Gastroesophageal sphincter (tissue), 4 donors: ENCODE measurements around the gene CELSR1. TPM values are rescaled to one million over a fixed set of nuclear protein-coding genes. Genes with fewer than 3 reads are reported as not detected.

Experiments
- ATAC-seq: fragments of 150-250 bp; one replicate; pipeline ENCODE4 v1.9.1; 2016; ENCODE audit warnings: mild to moderate bottlenecking, moderate library complexity
- H3K27ac ChIP-seq, 4 donors: fragments of 200-600 bp; sonication (generic) in 3 of 4; 1 replicate in 3 of 4; 2 replicates in 1 of 4; pipeline ENCODE4 v1.5.1; 2016 to 2019
- H3K27me3 ChIP-seq: fragments of 200-600 bp; sonication (generic); one replicate; pipeline ENCODE4 v1.5.1; 2019
- H3K36me3 ChIP-seq, 2 donors: fragments of 200-600 bp; sonication (generic); one replicate each; pipeline ENCODE4 v1.5.1; 2019; ENCODE audit warnings: control low read depth in 1 of 2
- H3K4me1 ChIP-seq, 3 donors: fragments of 200-600 bp; sonication (generic); 1 replicate in 2 of 3; 2 replicates in 1 of 3; pipeline ENCODE4 v1.5.1; 2016 to 2019; ENCODE audit warnings: control low read depth in 2 of 3
- H3K4me3 ChIP-seq, 2 donors: fragments of 200-600 bp; sonication (generic); one replicate each; pipeline ENCODE4 v1.5.1; 2019; ENCODE audit warnings: mild to moderate bottlenecking in 1 of 2, moderate library complexity in 1 of 2
- H3K9me3 ChIP-seq, 3 donors: fragments of 200-600 bp; sonication (generic); one replicate each; pipeline ENCODE4 v1.5.1; 2017 to 2019; ENCODE audit warnings: control low read depth in 2 of 3
- EP300 ChIP-seq: sonication (generic); formaldehyde crosslinking; IDR thresholded peaks from one replicate; pipeline ENCODE4 v1.6.1; 2017; ENCODE audit warnings: antibody characterized with exemption, mild to moderate bottlenecking
- POLR2A ChIP-seq, 2 donors: fragments of 450-650 bp; IDR thresholded peaks; one replicate each; pipeline ENCODE4 v1.6.1; 2017; ENCODE audit warnings: antibody characterized with exemption in 2 of 2, mild to moderate bottlenecking in 2 of 2, moderate library complexity in 1 of 2
- POLR2AphosphoS5 ChIP-seq: sonication (generic); formaldehyde crosslinking; IDR thresholded peaks from one replicate; pipeline ENCODE4 v1.6.1; 2017; ENCODE audit warnings: antibody characterized with exemption
- WGBS, 2 donors: methylation state at CpG; one replicate each; pipeline ENCODE4 v1.1.5; 2018; ENCODE audit warnings: low coverage in 1 of 2; 5-methylcytosine and 5-hydroxymethylcytosine counted together
- total RNA-seq, 4 donors: library from RNA; depleted of rRNA; stranded (reverse); fragments of >200 nt; gene quantifications; one replicate each; pipeline ENCODE4 v1.1.0, GENCODE V29; 2016
- TF ChIP-seq, protein P1 (sequence below), 4 experiments: fragments of 200-600 bp in 2 of 4; fragments of 450-650 bp in 2 of 4; sonication (generic) in 1 of 4; IDR thresholded peaks; one replicate each; pipeline ENCODE4 v1.5.1; 2017 to 2019; ENCODE audit warnings: antibody characterized with exemption in 4 of 4, mild to moderate bottlenecking in 2 of 4, moderate library complexity in 2 of 4

The CELSR1 gene
- total RNA-seq, 4 donors from 2014 or later = 1.7 to 4.8 (median 4.3) TPM

- 80 to 100% methylated on average over 1 of the region's 41 CpGs for WGBS, 2 donors
- Histone ChIP-seq H3K27me3 (no peaks in the 10 kb centered on the region), H3K36me3 (no peaks in the 10 kb centered on the region), H3K4me1 (no peaks in the 10 kb centered on the region), H3K27ac (no peak overlapping the region), H3K4me3 (no peak overlapping the region), H3K9me3 (no peaks in the 10 kb centered on the region)
- no peak for ATAC-seq
- TF ChIP-seq POLR2A (IDR thresholded peaks at IDR 0.05) = no peak
- TF ChIP-seq, protein P1, sequence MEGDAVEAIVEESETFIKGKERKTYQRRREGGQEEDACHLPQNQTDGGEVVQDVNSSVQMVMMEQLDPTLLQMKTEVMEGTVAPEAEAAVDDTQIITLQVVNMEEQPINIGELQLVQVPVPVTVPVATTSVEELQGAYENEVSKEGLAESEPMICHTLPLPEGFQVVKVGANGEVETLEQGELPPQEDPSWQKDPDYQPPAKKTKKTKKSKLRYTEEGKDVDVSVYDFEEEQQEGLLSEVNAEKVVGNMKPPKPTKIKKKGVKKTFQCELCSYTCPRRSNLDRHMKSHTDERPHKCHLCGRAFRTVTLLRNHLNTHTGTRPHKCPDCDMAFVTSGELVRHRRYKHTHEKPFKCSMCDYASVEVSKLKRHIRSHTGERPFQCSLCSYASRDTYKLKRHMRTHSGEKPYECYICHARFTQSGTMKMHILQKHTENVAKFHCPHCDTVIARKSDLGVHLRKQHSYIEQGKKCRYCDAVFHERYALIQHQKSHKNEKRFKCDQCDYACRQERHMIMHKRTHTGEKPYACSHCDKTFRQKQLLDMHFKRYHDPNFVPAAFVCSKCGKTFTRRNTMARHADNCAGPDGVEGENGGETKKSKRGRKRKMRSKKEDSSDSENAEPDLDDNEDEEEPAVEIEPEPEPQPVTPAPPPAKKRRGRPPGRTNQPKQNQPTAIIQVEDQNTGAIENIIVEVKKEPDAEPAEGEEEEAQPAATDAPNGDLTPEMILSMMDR (IDR thresholded peaks at IDR 0.05) = no peak
- no peak for TF ChIP-seq EP300
- TF ChIP-seq POLR2AphosphoS5 = no peak
These were observed 128.6 kb downstream of the CELSR1 start for GRCh38 chr22:46408568-46409506.

DNA sequence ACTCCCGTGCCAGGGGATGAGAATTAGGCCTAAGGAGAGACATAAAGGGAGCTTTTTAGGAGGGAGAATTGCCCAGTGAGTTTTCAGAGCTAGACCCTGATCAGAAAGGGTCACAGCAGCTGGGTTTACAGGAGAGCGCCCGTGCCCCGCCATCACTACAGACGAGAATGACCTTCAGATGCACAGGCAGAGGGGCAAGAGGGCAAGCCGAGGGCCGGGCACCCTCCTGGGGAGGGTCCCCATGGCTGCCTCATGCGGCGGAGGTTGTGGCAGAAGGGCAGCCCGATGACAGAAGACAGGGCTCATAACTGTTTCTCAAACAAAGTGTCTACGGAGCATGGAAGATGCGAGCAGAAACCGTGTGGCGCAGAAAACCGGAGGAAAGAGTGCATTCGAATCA is 129.7 kb downstream of the CELSR1 start:
- ATAC-seq = no peak
- Histone ChIP-seq H3K36me3 (no peaks in the 10 kb centered on the region), H3K4me1 (no peaks in the 10 kb centered on the region), H3K27me3 (no peaks in the 10 kb centered on the region), H3K9me3 (no peaks in the 10 kb centered on the region), H3K4me3 (no peak overlapping the region), H3K27ac (no peak overlapping the region)
- 88 to 94% methylated on average over 6 to 12 of the region's 16 CpGs for WGBS, 2 donors
- TF ChIP-seq POLR2AphosphoS5 (no peak), POLR2A (IDR thresholded peaks at IDR 0.05) (no peak), EP300 (no peak)
- TF ChIP-seq, protein P1 (IDR thresholded peaks at IDR 0.05) = no peak

DNA sequence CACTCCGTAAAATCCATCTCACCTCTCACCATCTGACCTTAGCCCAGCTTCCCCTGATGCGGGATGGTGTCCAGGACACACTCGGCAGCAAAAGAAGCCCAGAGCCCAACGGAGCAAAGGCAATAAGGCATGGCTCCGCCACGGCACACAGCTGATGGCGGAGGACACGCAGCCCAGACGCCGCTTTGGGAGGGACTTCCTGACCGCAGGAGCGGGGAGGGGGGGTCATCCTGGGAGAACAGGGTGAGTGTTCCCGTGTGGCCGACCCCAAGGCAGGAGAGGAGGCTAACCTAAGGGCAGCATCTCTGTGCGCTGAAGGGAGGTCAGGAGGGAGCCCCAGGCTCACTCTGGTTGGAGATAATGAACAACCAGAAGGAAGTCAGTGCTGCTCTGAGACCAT is 130.6 kb downstream of the CELSR1 start:
- TF ChIP-seq POLR2AphosphoS5 (no peak), POLR2A (IDR thresholded peaks at IDR 0.05) (no peak), EP300 (no peak)
- TF ChIP-seq, protein P1 (IDR thresholded peaks at IDR 0.05) = no peak
- Histone ChIP-seq H3K36me3 (no peaks in the 10 kb centered on the region), H3K4me3 (no peak overlapping the region), H3K9me3 (no peaks in the 10 kb centered on the region), H3K4me1 (no peaks in the 10 kb centered on the region), H3K27me3 (no peaks in the 10 kb centered on the region), H3K27ac (no peak overlapping the region)
- 84% methylated on average over 10 of the region's 15 CpGs; no CpG with 5 or more reads in 1 of the 2 donors for WGBS, 2 donors
- ATAC-seq = no peak

DNA sequence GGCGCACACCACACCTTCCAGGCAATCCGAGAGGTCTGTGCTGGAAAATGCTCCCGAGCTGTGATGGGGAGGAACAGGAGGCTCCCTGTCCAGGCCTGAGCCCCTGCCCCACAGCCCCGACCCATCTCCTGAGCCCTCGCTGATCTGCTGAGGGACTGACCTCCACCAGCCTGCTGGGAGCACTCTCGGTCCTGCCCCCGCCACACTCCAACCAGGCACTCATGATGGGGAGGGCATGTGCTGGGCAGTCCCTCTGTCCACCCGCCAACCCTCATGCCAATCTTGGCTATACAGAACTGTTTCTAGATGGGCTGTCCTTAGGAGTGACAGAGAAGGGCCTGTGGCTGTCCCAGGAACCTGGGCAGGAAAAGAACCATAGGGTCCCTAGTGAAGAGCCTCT is 131.1 kb downstream of the CELSR1 start:
- 100% methylated on average over 1 of the region's 8 CpGs; no CpG with 5 or more reads in 1 of the 2 donors for WGBS, 2 donors
- no peak for ATAC-seq
- no peak overlapping the region for H3K4me3 ChIP-seq

More for the DNA sequence above, 131.1 kb downstream of the CELSR1 start:
- Histone ChIP-seq H3K27ac (no peak overlapping the region), H3K36me3 (no peaks in the 10 kb centered on the region), H3K4me1 (no peaks in the 10 kb centered on the region), H3K27me3 (no peaks in the 10 kb centered on the region), H3K9me3 (no peaks in the 10 kb centered on the region)
- TF ChIP-seq, protein P1 (IDR thresholded peaks at IDR 0.05) = no peak
- TF ChIP-seq POLR2AphosphoS5 = no peak
- TF ChIP-seq POLR2A (IDR thresholded peaks at IDR 0.05) = no peak
- no peak for TF ChIP-seq EP300
